CD4-positive, alpha-beta T cell treated with Interleukin-10 for 1 hour (primary cell): ENCODE measurements around the gene SCP2D1.

ENCODE experiments used
- DNase-seq: peaks from one replicate; pipeline ENCODE4 v3.0.0-alpha.2; 2020

The SCP2D1 gene

DNA sequence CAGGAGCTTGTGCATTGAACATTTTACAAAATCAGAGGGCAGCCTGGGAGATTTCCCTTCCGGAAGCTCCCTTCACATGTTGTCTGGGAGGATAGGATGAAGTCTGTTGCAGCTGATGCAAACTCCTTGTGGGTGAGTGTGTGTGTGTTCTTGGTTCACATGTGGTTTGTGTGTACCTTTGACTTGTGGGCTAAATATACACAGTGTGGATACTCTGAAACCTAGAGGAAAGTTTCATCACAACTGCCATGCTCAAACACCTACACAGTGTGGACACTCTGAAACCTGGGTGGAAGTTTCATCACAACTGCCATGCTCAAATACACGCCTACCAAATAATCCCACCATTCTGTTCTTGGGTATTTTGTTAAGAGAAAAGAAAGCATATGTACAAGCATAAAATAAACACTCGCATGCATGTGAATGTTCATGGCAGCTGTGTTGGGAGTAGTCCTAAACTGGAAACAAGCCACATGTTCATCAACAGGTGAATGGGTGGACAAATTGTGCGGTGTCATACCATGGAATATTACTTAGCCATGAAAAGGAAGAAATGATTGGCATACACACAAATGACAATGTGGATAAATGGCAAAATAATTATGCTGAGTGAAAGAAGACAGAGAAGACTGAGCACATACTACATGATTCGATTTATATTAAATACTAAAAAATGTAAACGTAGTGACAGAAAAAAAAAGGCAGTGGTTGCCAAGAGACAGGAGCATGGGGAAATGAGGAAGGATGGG lies 1.8 kb downstream of the SCP2D1 start:
- no peak for DNase-seq

DNA sequence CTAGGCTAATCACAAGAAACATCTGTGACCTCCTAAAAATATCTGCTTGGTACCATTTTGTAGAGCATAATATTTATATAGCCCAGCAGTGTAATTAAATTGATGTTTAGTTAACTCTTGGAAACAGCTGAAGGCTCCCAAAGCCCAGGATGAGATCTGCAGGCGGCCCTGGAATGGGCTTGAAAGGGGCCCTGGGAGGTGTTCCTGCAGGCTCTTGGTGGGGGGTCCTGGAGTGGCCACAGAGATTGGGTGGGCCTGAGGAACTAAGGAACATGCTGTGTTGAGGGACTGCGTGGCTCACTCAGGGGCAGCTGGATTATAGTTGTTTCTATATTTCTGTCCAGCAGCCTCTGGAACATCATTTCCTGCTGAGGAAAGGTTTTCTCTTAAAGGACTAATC lies 9.2 kb downstream of the SCP2D1 start:
- DNase-seq: no peak

DNA sequence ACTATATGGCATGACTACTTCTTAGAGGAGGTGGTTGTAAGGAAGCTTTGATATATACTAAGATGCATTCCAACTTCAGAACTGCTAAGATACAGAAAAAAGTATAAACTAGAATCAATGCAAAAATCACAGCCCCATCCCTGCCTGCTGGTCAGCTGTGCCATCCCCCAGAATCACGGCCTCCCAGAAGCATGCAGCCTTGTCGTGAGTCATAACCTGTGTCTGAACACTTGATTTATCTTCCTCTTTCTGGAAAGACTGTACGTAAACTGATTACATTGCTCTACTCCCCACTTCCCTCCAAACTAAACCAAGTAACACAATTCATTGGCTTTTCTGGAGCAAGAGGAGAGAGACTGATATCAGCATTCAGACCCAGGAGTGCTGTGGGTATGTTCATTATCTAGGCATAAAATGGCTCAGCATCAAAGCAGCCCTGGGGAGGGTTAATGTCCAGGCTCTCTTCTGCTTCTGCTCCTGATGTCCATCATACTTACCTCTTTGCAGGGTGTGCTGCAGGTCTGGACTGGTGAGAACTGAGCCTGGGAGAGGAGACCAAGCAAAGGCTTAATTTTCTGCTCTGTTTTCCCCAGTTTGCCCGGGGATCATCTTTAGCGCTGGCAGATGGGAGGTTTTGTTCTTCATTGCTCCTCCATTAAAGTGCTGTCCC lies 18.4 kb downstream of the SCP2D1 start:
- no peak for DNase-seq

DNA sequence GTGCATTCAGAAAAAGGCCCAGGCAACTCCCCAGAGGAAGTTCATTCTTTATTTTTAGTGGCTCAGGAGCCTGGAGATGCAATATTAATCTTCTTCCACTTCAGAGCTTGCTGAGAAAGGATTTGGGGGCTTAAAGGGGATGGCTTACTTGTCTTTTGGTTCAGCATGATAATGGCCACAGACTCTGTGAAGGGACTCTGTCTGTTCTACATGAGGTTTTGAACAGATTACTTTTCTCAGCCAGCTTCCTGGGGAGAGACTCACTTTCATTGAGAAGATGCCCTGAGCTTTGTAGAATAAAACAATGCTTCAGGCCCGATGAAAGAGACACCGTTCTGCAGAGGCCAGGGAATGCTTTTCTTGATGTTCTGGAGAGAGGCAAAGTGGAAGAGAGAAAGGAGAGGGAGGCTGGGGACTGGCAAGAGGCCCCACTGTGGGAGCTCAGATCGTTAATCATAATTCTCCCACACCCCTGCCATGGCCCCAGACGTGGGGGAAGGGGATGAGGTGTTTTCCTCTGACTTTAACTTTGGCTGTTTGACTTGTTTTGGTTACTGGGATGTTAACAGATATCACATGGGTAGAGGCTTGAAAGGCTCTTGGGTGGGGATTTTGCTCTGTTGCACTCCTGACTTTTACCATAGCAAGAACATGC lies 19.1 kb downstream of the SCP2D1 start:
- DNase-seq: no peak

DNA sequence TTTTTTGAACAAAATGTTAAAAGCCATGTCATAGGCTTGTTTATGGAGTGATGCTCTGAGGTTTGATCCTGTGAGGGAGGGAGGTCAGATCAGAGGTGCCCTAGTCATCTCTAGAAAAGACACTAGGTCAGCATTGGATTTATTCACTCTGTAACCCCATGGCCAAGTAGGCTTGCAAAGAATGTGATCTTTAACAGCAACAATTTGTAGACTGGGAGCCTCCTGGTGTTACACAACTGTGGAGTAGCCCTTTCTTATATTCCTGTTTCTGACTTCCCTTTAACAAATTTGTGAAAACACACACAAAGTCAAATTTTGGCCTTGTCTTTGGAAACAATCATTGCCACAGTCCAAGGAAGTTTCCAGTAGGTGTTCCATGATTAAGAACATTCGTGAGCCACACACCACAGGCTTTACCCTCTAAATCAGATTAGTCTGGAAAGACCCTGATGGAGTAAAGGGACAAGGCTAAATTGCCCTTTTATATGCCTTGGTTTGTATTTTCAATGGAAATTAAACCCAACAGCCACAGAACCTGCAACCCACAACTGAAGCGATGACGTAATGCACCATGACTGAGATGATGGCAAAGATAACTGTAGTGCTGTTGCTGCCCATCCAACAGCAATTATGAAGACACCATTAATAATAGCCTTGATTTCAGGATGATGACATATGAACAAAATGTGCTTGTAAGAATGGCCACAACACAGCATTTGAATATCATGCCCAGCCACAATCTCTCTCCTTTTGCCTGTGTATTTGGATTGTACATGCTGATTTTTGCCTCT lies 22.1 kb downstream of the SCP2D1 start:
- no peak for DNase-seq

DNA sequence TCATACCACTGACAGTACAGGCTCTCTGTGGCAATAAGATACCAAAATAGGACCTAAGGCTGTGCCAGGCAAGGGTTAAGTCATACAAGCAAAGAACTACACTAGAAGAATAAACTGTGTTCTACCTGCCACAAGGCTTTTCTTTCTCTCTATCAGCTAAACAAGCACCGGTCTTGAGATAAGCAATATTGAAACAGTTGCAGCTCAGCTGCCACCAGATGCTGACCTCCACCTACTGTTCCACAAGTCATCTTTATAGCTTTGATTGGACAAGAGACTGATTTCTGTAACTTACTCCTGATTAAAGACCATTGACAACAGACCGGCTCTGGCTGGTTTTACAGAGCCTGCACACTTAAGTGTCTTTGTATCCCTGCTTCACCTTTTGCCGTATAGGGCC lies 24.1 kb downstream of the SCP2D1 start:
- DNase-seq: no peak

DNA sequence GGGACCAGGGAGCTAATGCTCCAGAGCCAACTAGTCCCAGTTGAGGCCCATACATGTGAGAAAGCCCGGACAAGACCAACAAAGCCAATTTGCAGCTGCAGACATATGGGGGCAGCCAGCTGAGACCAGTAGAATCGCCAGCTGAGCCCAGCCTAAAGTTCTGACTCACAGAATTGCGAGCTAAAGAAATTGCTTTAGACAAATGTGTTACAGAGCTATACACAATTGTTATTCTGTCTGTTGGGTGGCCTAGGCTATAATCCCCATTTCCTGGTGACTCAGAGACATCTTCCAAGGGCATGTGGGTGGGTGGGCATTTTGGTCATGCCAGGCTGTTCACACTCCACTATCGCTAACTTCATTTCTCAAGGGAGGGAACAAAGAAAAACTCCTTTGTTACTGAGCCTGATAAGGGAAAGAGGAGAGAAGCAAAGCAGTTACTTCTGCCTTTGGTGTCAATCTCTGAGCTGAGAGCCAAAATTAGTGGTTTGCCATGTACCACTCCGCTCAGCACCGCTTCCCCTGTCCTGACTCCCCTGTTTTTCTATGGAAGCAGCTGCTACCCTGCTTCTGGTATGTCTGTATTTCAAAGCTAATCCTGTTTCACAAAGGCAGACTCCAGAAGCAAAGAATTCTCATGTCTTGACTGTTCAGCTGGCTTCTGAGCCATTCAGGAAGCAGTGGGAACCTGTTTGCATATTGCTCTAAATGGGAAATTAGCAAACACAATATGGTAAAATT lies 26.1 kb downstream of the SCP2D1 start:
- no peak for DNase-seq

DNA sequence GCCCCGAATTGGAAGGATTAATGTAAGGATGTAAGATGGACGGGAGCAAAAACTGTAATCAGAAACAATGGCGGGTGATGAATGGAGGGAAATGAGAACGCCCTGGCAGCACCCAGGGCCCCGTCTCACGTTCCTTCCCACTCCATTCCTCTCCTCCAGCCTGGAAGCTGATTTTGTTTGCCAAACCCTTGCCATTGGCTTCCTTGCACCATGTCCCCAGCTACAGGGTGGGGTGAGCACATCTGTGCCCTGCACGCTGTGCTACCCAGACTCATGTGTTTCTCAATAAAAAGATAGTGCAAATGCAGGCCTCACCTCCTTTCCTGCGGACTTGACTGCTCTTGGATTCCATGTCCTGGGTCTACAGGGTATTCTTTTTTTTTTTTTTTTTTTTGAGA lies 26.7 kb downstream of the SCP2D1 start:
- no peak for DNase-seq

DNA sequence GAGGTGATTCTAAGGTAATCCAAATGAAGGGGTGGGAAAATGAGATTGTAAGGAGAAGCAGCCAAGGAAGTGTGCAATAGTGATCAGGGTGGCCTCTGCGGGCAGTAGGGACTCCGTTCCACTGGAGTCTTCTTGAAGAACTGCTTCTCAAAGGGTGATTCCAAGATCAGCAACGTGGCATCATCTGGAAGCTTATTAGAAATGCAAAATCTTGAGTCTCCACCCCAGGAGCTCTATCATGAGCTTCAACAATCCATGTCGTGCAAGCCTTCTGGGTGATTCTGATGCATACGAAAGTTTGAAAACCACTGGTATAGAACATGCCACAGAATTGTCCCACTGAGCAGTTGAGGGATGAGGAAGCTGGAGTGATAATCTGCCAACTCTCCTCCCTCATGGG lies 31.4 kb downstream of the SCP2D1 start:
- no peak for DNase-seq

DNA sequence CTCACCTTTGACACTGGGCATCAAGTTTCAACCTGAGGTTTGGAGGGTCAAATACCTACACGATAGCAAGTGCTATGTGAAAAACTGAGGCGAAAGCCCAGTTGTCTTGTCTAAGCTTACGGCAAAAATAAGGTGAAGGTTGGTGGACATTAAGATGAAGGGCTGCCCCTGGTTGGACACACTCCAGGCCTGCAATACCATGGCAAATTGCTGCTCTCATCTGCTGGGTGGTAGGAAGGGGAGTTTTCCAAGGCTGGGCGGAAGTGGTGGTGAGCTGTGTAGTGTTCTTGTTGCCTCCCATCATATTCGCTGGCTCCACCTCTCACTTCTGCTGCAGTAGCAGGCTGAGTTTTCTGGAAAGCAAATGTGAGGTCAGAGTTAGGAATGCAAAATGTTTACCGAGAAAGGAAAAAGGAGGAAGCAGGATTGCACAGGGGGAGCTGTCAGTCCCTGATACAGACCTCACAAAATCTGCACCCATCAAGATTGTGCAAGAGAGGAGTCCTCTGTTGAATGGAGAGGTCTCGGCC lies 33.7 kb downstream of the SCP2D1 start:
- no peak for DNase-seq

DNA sequence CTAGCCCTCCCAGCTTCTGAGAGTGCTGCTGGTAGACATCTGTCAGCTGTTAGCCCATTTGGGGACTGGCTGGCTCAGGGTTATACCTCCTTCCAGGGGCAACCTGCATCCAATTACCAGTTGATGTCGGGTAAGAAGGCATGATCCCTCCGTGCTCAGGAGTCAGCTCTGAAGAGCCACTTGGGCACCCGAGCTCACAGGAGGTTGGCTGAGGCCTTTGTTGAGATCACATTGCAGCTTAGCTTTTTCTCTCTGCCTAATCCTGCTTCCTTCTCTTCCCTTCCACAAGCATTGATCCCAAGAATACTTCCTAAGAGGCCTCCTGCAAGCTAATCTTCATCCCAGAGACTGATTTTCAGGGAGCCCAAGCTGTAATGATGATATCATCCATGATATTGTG lies 35.5 kb downstream of the SCP2D1 start:
- no peak for DNase-seq

DNA sequence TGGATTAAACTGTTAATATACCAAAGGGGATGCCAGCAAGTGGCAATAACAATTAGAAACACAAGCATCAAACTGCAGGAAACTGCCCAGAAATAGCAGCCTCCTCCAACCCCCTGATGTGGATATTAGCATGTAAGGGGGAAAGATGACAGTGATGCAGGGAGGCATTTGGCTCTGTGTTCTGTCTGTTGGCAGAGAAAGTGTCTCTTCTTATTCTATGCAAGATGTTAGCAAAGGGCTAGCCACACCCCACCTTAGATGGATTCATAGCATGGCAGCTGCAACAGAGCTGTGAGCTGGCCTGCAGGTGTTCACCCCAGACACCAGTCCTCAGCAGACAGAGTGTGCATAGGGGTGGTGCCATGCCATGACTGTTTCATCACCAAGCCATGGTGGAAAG lies 38.0 kb downstream of the SCP2D1 start:
- no peak for DNase-seq

DNA sequence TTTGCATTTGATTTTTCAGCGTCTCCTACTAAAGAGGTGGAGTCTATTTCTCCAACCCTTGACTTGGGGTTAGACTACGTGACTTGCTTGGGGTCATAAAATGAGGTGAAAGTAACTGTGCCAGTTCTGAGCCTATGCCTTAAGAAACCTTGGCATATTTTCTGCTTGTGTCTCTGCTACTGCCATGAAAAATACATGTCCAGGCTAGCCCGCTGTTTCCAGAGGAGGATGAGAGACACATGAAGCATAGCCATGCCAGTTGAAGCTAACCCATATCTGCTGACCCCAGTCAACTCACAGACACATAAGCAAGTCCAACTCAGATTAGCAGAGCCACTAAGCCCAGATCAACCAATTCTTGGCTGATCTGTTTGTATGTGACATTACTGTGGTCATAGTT lies 38.7 kb downstream of the SCP2D1 start:
- no peak for DNase-seq

DNA sequence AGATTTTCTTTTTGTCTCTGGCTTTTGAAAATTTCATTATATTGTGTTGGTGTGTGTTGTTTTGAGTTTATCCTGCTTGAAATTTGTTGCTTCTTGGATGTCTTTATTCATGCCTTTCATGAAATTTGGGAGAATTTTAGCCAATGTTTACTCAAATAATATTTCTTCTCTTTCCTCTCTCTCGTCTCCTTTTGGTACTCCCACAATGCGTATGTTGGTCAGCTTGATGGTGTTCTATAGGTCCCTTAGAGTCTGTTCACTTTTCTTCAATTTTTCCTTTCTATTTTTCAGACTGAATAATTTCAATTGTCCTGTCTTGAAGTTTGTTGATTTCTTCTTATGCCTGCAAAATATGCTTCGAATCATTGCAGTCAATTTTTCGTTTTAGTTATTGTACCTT lies 39.6 kb downstream of the SCP2D1 start:
- DNase-seq: no peak

DNA sequence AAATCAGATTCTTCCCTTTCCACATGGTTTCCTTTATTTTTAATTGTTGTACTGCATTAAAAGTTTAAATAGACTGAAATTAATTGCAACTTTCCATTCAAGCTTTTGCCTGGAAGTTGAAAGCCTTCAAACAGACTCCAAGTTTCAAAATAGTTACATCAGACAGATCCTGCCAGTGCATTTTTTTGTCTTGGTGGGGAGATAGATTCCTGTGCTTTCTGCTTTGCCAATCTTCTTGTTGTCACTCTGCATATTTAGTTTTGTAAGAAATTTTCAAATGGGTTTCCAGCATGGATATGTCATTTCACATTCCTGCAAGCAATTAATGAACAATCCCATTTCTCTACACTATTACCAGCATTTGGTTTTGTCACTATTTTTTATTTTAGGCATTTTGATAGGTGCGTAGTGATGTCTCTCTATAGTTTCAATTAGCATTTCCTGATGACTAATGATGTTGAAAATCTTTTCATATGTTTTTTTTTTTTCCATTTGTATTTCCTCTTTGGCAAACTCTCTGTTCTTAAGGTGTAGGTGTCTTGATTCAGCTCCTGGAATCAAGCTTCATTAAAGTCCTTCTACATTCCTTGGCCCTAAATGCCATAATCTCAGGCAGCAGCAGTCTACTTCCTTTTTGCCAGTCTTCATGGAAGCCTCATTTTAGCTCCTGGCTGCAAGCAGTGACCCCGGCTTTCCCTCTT lies 40.5 kb downstream of the SCP2D1 start:
- DNase-seq: no peak

DNA sequence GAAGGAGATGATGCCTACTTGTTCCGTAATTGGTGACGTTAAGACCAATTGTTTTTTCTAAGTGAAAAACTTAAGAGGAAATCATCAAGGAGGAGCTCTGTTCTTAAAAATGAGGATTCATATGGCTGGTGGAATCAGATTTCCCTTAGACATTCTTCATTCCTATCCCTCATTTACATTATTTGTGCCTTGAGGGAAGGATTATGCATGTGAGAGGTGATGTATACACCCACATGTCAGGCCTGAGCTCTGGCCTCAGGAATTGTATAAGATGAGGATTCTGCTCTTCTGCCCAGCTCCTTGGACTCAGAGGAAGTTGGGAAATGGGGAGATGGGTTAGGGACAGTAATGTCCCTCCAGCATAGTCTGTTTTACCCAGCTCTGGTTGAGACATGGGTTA lies 42.3 kb downstream of the SCP2D1 start:
- DNase-seq: no peak

DNA sequence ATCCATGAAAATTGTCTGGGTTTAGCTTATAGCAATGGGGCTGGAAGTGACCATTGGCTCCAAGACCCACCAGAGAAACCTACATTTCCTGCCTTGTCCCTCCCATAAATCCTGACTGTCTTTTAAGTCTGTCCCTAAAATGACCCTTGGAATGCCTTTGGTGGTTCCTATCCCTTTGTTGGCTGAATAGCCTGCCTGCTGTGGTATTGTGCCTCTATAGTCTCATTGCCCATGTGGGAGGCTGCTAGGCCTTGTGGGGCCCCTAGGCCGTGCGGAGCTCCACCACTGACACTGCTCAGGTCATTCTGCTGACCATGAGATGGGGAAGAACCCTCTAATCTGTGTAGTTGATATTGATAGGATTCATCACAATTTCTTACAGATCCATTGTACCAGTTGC lies 43.3 kb downstream of the SCP2D1 start:
- no peak for DNase-seq

DNA sequence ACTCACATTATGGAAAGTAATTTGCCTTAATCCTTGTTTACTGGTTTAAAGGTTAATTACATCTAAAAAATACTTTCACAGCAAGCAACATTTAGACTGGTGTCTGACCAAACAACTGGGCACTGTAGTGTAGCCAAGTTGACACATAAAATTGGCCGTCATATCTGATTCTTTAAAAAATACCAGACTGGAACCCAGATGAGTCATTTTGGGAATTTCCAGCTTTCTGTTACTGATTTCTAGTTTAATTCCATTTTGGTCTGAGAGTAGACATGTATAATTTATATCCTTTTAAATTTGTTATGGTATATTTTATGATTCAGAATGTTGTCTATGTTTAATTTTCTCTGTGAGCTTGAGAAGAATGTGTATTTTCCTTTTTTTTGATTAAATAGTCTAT lies 44.1 kb downstream of the SCP2D1 start:
- no peak for DNase-seq

DNA sequence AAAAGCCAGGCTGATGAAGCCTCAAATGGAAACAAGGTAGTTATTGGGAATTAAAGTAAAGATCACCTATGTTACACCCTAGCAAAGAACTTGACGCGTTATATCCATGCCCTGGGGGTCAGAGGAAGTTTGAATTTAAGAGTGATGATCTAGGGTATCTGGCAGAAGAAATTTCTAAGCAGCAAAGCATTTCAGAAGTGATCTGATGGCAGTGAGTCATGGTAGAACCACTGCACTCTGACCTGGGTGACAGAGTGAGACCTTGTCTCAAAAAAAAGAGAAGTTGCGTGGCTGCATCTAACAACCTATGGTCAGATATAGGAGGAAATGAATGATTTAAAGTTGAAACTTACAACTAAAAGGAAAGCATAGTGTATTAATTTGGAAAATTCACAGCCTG lies 45.2 kb downstream of the SCP2D1 start:
- no peak for DNase-seq
